ENCODE results near the gene NEUROG2.
"Not testable (repeated sequence)": the region's sequence is repeated elsewhere in the genome, so short reads cannot be mapped to it uniquely, and the experiment has no call there.

NEUROG2 gene

GRCh38 chr4:112516066-112516470 lies at the start of gene NEUROG2:
TSS of gene NEUROG2 (minus strand) at chr4:112516180. CDS start at chr4:112515475, 705 bp downstream.
- Histone ChIP-seq H3K36me3 (ENCODE audit: control insufficient read depth, insufficient read depth, low read length) (no peaks in the 10 kb centered on the region), H3K9me3 (ENCODE audit: control insufficient read depth, low read length) (peaks cover 8% of the 10 kb centered on the region), H3K9ac (ENCODE audit: low read length) (no peak within 1 kb of the TSS), H3K4me1 (ENCODE audit: control insufficient read depth, insufficient read depth, low read length) (peaks cover 20% of the 10 kb centered on the region), H3K27me3 (ENCODE audit: control insufficient read depth, insufficient read depth, low read length) (peaks cover 98% of the 10 kb centered on the region), H3K4me3 (ENCODE audit: low read length) (no peak within 1 kb of the TSS)

- Histone ChIP-seq H3K9me3 (ENCODE audit: control insufficient read depth, low read length) (no peaks in the 10 kb centered on the region), H3K4me3 (ENCODE audit: low read length) (no peak overlapping the region), H3K9ac (ENCODE audit: low read length) (no peak overlapping the region), H3K4me1 (ENCODE audit: control insufficient read depth, insufficient read depth, low read length) (no peaks in the 10 kb centered on the region), H3K27me3 (ENCODE audit: control insufficient read depth, insufficient read depth, low read length) (no peaks in the 10 kb centered on the region), H3K36me3 (ENCODE audit: control insufficient read depth, insufficient read depth, low read length) (no peaks in the 10 kb centered on the region)
These were observed 48.8 kb upstream of the NEUROG2 start for GRCh38 chr4:112564706-112565270.

- H3K27me3 ChIP-seq (ENCODE audit: control insufficient read depth, insufficient read depth, low read length), result no peaks in the 10 kb centered on the region
- no peak overlapping the region for H3K9ac ChIP-seq (ENCODE audit: low read length)
- no peak overlapping the region for H3K4me3 ChIP-seq (ENCODE audit: low read length)
- no peaks in the 10 kb centered on the region for H3K9me3 ChIP-seq (ENCODE audit: control insufficient read depth, low read length)
- H3K4me1 ChIP-seq (ENCODE audit: control insufficient read depth, insufficient read depth, low read length), result no peaks in the 10 kb centered on the region
- H3K36me3 ChIP-seq (ENCODE audit: control insufficient read depth, insufficient read depth, low read length), result no peaks in the 10 kb centered on the region
These were observed 47.6 kb upstream of the NEUROG2 start for GRCh38 chr4:112563431-112564200.

GRCh38 chr4:112562254-112562879 lies 46.4 kb upstream of the NEUROG2 start:
- Histone ChIP-seq H3K27me3 (ENCODE audit: control insufficient read depth, insufficient read depth, low read length) (no peaks in the 10 kb centered on the region), H3K4me1 (ENCODE audit: control insufficient read depth, insufficient read depth, low read length) (no peaks in the 10 kb centered on the region), H3K9ac (ENCODE audit: low read length) (no peak overlapping the region)

GRCh38 chr4:112560084-112560483 lies 44.1 kb upstream of the NEUROG2 start:
- no peaks in the 10 kb centered on the region for H3K36me3 ChIP-seq (ENCODE audit: control insufficient read depth, insufficient read depth, low read length)
- no peaks in the 10 kb centered on the region for H3K27me3 ChIP-seq (ENCODE audit: control insufficient read depth, insufficient read depth, low read length)
- H3K4me3 ChIP-seq (ENCODE audit: low read length), result no peak overlapping the region
- no peaks in the 10 kb centered on the region for H3K9me3 ChIP-seq (ENCODE audit: control insufficient read depth, low read length)
- no peak overlapping the region for H3K9ac ChIP-seq (ENCODE audit: low read length)
- H3K4me1 ChIP-seq (ENCODE audit: control insufficient read depth, insufficient read depth, low read length), result no peaks in the 10 kb centered on the region

More at GRCh38 chr4:112562254-112562879, 46.4 kb upstream of the NEUROG2 start:
- Histone ChIP-seq H3K9me3 (ENCODE audit: control insufficient read depth, low read length) (no peaks in the 10 kb centered on the region), H3K4me3 (ENCODE audit: low read length) (no peak overlapping the region), H3K36me3 (ENCODE audit: control insufficient read depth, insufficient read depth, low read length) (no peaks in the 10 kb centered on the region)

GRCh38 chr4:112559053-112559452 lies 43.1 kb upstream of the NEUROG2 start:
- Histone ChIP-seq H3K4me3 (ENCODE audit: low read length) (no peak overlapping the region), H3K36me3 (ENCODE audit: control insufficient read depth, insufficient read depth, low read length) (no peaks in the 10 kb centered on the region)

GRCh38 chr4:112557676-112558411 lies 41.9 kb upstream of the NEUROG2 start:
- Histone ChIP-seq H3K4me3 (ENCODE audit: low read length) (no peak overlapping the region), H3K9me3 (ENCODE audit: control insufficient read depth, low read length) (no peaks in the 10 kb centered on the region), H3K4me1 (ENCODE audit: control insufficient read depth, insufficient read depth, low read length) (no peaks in the 10 kb centered on the region), H3K36me3 (ENCODE audit: control insufficient read depth, insufficient read depth, low read length) (no peaks in the 10 kb centered on the region), H3K9ac (ENCODE audit: low read length) (no peak overlapping the region), H3K27me3 (ENCODE audit: control insufficient read depth, insufficient read depth, low read length) (no peaks in the 10 kb centered on the region)

More at GRCh38 chr4:112559053-112559452, 43.1 kb upstream of the NEUROG2 start:
- H3K27me3 ChIP-seq (ENCODE audit: control insufficient read depth, insufficient read depth, low read length), result no peaks in the 10 kb centered on the region
- no peaks in the 10 kb centered on the region for H3K9me3 ChIP-seq (ENCODE audit: control insufficient read depth, low read length)
- H3K4me1 ChIP-seq (ENCODE audit: control insufficient read depth, insufficient read depth, low read length), result no peaks in the 10 kb centered on the region
- no peak overlapping the region for H3K9ac ChIP-seq (ENCODE audit: low read length)

GRCh38 chr4:112554271-112554670 lies 38.3 kb upstream of the NEUROG2 start:
- not testable (repeated sequence) for H3K36me3 ChIP-seq (ENCODE audit: control insufficient read depth, insufficient read depth, low read length); H3K4me1 ChIP-seq (ENCODE audit: control insufficient read depth, insufficient read depth, low read length); H3K9ac ChIP-seq (ENCODE audit: low read length); H3K4me3 ChIP-seq (ENCODE audit: low read length); H3K9me3 ChIP-seq (ENCODE audit: control insufficient read depth, low read length); H3K27me3 ChIP-seq (ENCODE audit: control insufficient read depth, insufficient read depth, low read length)

GRCh38 chr4:112552668-112553067 lies 36.7 kb upstream of the NEUROG2 start:
- no peaks in the 10 kb centered on the region for H3K36me3 ChIP-seq (ENCODE audit: control insufficient read depth, insufficient read depth, low read length)
- no peaks in the 10 kb centered on the region for H3K27me3 ChIP-seq (ENCODE audit: control insufficient read depth, insufficient read depth, low read length)
- no peaks in the 10 kb centered on the region for H3K4me1 ChIP-seq (ENCODE audit: control insufficient read depth, insufficient read depth, low read length)
- no peak overlapping the region for H3K4me3 ChIP-seq (ENCODE audit: low read length)
- H3K9me3 ChIP-seq (ENCODE audit: control insufficient read depth, low read length), result no peaks in the 10 kb centered on the region
- H3K9ac ChIP-seq (ENCODE audit: low read length), result no peak overlapping the region

GRCh38 chr4:112550728-112551127 lies 34.7 kb upstream of the NEUROG2 start:
- no peaks in the 10 kb centered on the region for H3K4me1 ChIP-seq (ENCODE audit: control insufficient read depth, insufficient read depth, low read length)
- no peak overlapping the region for H3K9ac ChIP-seq (ENCODE audit: low read length)
- no peaks in the 10 kb centered on the region for H3K27me3 ChIP-seq (ENCODE audit: control insufficient read depth, insufficient read depth, low read length)
- no peaks in the 10 kb centered on the region for H3K36me3 ChIP-seq (ENCODE audit: control insufficient read depth, insufficient read depth, low read length)
- H3K9me3 ChIP-seq (ENCODE audit: control insufficient read depth, low read length), result no peaks in the 10 kb centered on the region
- no peak overlapping the region for H3K4me3 ChIP-seq (ENCODE audit: low read length)

GRCh38 chr4:112546476-112546875 lies 30.5 kb upstream of the NEUROG2 start:
- Histone ChIP-seq H3K9ac (ENCODE audit: low read length) (no peak overlapping the region), H3K9me3 (ENCODE audit: control insufficient read depth, low read length) (no peaks in the 10 kb centered on the region), H3K36me3 (ENCODE audit: control insufficient read depth, insufficient read depth, low read length) (no peaks in the 10 kb centered on the region), H3K4me1 (ENCODE audit: control insufficient read depth, insufficient read depth, low read length) (no peaks in the 10 kb centered on the region), H3K4me3 (ENCODE audit: low read length) (no peak overlapping the region), H3K27me3 (ENCODE audit: control insufficient read depth, insufficient read depth, low read length) (no peaks in the 10 kb centered on the region)

- H3K27me3 ChIP-seq (ENCODE audit: control insufficient read depth, insufficient read depth, low read length), result no peaks in the 10 kb centered on the region
- no peaks in the 10 kb centered on the region for H3K4me1 ChIP-seq (ENCODE audit: control insufficient read depth, insufficient read depth, low read length)
- H3K36me3 ChIP-seq (ENCODE audit: control insufficient read depth, insufficient read depth, low read length), result no peaks in the 10 kb centered on the region
- H3K4me3 ChIP-seq (ENCODE audit: low read length), result no peak overlapping the region
- H3K9me3 ChIP-seq (ENCODE audit: control insufficient read depth, low read length), result no peaks in the 10 kb centered on the region
- H3K9ac ChIP-seq (ENCODE audit: low read length), result no peak overlapping the region
These were observed 29.4 kb upstream of the NEUROG2 start for GRCh38 chr4:112545346-112545745.

Data from mucosa of stomach (tissue), 1 donor.